Stimulated activated CD4-positive, alpha-beta T cell treated with anti-CD3 and anti-CD28 coated beads, TNF-alpha, amount 100 ng/mL, for 4 hours (primary cell): ENCODE results near the gene AATF.

Source experiments
- DNase-seq, 3 experiments: peaks; one replicate each; pipeline ENCODE4 v3.0.0-alpha.2; 2020; ENCODE audit warnings: low read depth in 3 of 3

Gene AATF

DNA sequence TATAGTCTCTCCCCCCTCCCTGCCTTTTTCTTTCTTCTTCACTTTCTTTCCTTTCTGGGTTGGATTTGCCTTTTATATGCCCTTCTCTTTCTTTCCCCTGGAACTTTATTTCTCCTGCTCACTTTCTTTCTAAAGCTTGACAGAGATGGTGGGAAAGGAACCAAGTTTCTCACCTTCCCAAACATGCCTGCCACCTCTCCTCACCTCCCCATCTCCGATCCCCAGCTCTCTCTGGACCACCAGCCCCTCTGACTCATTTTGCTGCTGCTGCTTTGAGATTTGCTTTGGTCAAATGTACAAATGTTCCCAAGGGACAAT, 18.2 kb upstream of the AATF start:
- DNase-seq: no peak

- no peak for DNase-seq
These were observed 17.6 kb upstream of the AATF start for GRCh38 chr17:36931096-36931696.

DNA sequence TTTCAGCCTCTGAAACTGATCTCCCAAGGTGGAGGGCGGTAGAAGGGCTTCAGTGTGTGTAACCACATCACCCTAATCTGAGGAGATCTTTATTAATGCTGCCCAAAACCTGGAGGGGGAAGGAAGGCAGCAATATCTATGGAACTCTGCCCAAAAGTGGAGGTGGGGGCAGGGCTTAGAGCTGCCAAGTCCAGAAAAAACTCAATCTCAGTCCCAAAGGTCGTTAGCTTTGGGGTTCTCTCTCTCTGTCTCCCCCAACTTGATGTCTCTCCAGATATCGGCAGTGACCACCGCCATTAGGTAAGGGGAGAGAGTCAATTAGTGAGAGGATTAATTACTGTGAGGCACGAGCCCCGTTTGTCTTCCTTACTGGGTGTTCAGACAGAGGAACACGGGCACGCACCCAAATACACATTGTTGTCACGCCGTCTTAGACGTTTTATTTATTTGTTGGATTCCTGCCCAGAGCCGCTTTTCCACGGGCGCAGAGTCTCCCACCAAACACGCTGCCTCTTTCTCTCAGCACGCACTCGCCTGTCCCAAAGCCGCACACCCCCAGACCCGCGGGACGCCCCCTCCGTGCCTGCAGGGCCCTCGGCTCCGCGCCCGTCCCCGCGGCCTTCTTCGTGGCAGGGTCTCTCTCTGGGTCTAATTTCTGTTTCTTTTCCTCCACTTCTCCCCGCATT, 16.9 kb upstream of the AATF start:
- no peak for DNase-seq

- no peak for DNase-seq
These were observed 16.4 kb upstream of the AATF start for GRCh38 chr17:36932383-36932693.

- no peak for DNase-seq
These were observed 15.9 kb upstream of the AATF start for GRCh38 chr17:36932694-36933511.

GRCh38 chr17:36933512-36934143, 15.1 kb upstream of the AATF start:
- no peak for DNase-seq

DNA sequence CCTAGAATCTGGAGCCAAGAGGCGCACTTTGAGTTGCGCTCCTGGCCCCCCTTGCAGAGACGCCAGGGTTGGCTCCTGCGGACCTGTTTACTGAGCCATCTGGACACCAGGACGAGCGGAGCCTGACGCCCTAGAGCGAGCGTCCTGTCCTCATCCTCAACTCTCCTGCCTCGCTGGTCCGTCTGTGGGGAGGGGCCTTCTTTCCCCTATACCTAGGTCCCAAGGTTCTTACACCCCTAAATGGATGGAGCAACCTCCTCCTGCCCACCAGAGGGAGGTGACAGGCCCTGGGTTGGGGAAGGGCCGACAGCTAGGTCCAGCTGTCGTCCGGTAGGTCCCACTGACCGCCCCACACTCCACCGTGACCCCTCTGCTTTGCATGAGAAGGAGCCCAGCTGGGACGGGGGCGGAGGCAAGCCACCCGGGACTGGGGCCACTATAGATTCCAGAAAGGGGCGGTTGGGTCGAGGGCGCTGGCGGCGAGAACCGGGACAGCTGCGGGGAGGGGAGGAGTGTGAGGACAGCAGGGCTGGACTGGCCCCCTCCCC, 14.5 kb upstream of the AATF start:
- DNase-seq: no peak

DNA sequence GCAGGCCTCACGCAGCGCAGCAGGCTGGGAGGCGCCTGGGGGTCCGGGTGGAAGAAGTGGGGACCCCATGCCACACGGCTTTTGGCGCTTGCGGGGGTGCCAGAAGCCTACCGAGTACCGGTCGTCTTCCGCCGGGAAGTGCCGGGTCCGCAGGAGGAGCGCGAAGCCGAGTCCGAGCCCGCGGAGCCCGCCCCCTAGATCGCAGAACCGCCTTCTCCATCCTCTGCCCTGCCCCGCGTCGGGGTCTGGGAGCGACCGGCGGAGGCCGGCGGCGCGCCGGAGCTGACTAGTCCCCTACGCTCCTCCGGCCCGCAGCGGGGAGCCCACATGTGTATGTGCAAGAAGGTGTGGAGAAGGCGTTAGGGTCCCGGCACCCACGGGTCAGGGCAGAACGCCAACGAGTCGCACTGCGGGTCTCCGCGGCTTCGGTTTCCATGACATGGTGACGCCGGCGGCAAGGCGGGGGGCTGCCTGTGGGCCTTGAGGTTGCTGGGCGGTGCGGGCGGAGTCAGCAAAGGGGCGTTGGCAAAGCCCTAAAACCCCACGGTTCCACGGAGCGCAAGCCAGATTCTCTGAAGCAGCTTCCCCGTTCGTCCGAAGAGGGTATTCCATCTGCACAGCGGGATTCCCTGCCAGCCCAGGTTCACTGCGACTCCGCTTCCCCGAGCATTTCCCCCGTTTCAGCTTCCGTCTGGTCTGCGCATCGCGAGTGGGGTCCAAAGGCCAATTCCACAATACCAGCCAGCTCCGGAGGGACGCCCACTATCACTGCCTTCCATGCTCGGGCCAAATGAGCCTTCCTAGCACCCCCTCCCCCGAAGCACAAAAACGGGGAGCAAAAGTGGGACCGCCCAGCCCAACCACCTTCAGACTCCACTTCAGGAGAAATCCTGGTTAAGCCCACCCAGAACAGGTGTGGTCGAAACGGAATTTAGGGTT, 13.8 kb upstream of the AATF start:
- no peak for DNase-seq

GRCh38 chr17:36935671-36936454, 12.9 kb upstream of the AATF start:
- DNase-seq: no peak

DNA sequence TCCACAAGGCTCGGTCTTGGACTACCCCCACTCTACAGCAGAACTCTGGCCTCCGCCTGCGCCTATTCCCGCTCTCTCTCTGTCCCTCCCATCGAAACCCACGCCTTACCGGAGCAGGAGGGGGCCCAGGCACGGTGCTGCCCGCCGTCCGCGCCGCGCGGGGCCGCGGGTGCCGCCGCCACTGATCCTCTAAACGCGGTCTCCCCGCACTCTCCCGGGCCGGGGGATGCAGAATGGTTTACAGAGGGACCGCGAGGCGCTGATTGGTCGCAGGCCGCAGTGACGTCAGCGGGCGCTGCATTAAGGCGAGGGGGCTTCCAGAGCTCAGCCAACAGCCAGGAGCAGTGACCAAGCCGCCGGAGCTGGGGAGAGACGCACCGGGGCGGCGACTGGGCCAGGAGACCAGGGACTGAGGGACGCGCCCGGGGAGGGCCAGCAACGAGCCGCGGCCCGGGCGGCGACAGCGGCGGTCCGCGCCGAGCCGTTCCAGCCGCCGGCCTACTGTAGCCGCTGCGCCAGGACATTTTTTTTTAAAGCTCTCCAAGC, 12.2 kb upstream of the AATF start:
- no peak for DNase-seq

DNA sequence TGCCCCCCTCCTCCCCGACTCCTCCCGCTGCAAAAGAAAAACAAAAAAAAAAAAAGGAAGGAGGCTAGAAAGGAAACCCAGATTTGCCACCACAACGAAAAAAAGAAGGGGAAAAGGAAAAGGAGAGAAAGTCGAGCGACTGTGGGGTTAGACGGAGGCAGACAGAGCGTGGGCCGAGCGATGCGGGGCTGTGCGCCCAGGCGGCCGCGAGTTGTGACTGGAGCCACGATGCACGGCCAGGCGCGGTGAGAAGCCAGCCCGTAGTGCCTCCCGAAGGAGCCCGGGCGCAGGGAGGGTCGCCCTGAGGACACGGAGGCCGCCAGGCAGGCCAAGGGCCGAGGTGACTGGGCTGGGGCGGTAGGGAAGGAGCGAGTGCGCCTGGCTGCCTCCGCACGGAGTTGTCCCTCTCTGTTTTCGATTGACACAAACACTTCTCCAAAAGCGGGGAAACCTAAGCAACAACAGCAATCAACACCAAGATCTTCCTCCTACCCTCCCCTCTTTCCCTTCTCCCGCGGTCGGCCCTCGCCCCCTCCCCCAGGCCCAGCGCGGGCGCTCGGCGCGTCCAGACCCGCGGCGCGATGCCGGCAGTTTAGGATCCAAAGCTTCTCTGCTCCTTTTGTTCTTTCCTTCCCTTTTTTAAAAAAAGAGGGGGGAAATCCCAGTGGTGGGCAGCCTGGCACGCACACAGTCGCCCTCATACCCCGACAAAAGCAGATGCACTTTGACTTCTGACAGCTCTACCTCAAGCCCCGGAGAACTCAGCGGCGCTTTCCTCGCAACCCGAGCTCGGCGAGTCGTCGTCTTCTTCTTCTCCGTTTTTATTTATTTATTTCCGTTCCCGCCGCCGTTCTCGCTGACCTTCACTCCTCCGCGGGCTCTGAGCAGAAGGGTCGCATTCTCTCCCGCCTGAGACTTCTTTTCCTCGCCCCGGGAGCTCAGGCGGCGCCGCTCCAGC, 11.5 kb upstream of the AATF start, which contains the start of gene LHX1:
Gene LHX1, plus strand, starts transcription at position 475 of the 958 bp plus-strand sequence. CDS start 723 bp downstream, outside the sequence.
- DNase-seq: no peak

GRCh38 chr17:36937959-36938565, 10.7 kb upstream of the AATF start:
- no peak for DNase-seq

- DNase-seq: no peak
These were observed 10.1 kb upstream of the AATF start for GRCh38 chr17:36938566-36939051.

GRCh38 chr17:36939052-36939801, 9.5 kb upstream of the AATF start:
- no peak for DNase-seq

DNA sequence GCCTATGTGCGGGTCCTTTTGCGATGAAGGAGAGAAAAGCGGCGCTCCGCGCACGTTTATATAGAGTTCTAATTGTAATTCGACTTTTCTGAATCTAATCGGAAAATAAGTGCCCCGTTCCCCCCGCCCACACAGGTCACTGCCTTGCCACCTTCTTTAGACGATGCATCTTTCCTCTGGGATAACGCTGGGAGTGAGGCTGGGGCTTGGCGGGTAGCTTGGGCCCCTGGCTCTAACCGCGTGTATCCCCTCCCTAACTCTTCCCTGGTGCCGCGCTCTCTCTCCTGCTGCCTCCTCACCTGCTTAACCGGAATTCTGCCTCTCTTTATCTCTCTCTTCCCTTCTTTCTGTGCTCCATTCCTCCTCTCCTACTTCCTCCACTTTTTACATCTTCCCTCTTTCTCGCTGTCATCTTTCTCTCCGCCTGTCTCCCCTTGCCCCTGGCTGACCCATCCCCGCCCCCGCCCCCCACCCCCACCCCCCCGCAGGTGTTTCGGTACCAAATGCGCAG, 8.9 kb upstream of the AATF start:
- no peak for DNase-seq

GRCh38 chr17:36940313-36941264, 8.2 kb upstream of the AATF start:
- DNase-seq: no peak
